CD14-positive monocyte (primary cell): ENCODE data around the gene CCDC88C. TPM values are rescaled to one million over a fixed set of nuclear protein-coding genes. Genes with fewer than 3 reads are reported as not detected.
A peak's percentile ranks its signal among the peaks of the same experiment; 100 is the strongest.

Experiments used
- DNase-seq, 3 donors: peaks; one replicate each; pipeline ENCODE4 v3.0.0-alpha.2; 2011 to 2022
- H2AFZ ChIP-seq: 2 replicates; pipeline ENCODE4 v1.6.0; 2012; ENCODE audit warnings: mild to moderate bottlenecking, low read depth, low read length, inconsistent platforms; ENCODE audit not compliant: insufficient read depth, poor library complexity, severe bottlenecking
- H3K27ac ChIP-seq, 2 donors: 1 replicate in 1 of 2; 2 replicates in 1 of 2; pipeline ENCODE4 v1.5.1; 2012 to 2013; ENCODE audit warnings: low read length in 2 of 2, control low read depth in 1 of 2, inconsistent platforms in 1 of 2, low read depth in 1 of 2, mild to moderate bottlenecking in 1 of 2
- H3K27me3 ChIP-seq, 2 donors: one replicate each; pipeline versions ENCODE4 v1.6.0 to v1.6.1; 2011 to 2013; ENCODE audit warnings: low read length in 2 of 2; ENCODE audit not compliant: control insufficient read depth in 2 of 2, insufficient read depth in 2 of 2
- H3K36me3 ChIP-seq, 2 donors: replicated peaks in 1 of 2; 1 replicate in 1 of 2; 2 replicates in 1 of 2; pipeline versions ENCODE4 v1.5.1 to v1.6.1; 2012 to 2013; ENCODE audit warnings: low read length in 2 of 2, control low read depth in 1 of 2, inconsistent platforms in 1 of 2, mild to moderate bottlenecking in 1 of 2; ENCODE audit not compliant: insufficient read depth in 2 of 2, control insufficient read depth in 1 of 2
- H3K4me1 ChIP-seq, 2 donors: 1 replicate in 1 of 2; 2 replicates in 1 of 2; pipeline versions ENCODE4 v1.5.1 to v1.6.1; 2012 to 2013; ENCODE audit warnings: low read length in 2 of 2, control low read depth in 1 of 2, inconsistent platforms in 1 of 2, mild to moderate bottlenecking in 1 of 2, moderate library complexity in 1 of 2; ENCODE audit not compliant: insufficient read depth in 2 of 2, control insufficient read depth in 1 of 2
- H3K4me2 ChIP-seq: replicated peaks from 2 replicates; pipeline ENCODE3; 2012; ENCODE audit warnings: low read length, moderate library complexity, mild to moderate bottlenecking; ENCODE audit not compliant: poor library complexity, severe bottlenecking; ENCODE audit errors: extremely low read depth
- H3K4me3 ChIP-seq, 3 experiments: fragments of 200-600 bp in 1 of 3; sonication (generic) in 1 of 3; replicated peaks in 1 of 3; 1 replicate in 2 of 3; 2 replicates in 1 of 3; pipeline ENCODE4 v1.5.1; 2011 to 2013; ENCODE audit warnings: low read length in 3 of 3, mild to moderate bottlenecking in 3 of 3, control low read depth in 2 of 3, low read depth in 2 of 3, inconsistent platforms in 1 of 3, moderate library complexity in 1 of 3
- H3K79me2 ChIP-seq: 2 replicates; pipeline ENCODE4 v1.6.0; 2012; ENCODE audit warnings: mild to moderate bottlenecking, control low read depth, inconsistent platforms, low read length, moderate library complexity; ENCODE audit not compliant: insufficient read depth
- H3K9ac ChIP-seq: 2 replicates; pipeline ENCODE4 v1.6.0; 2017; ENCODE audit warnings: low read length, mild to moderate bottlenecking; ENCODE audit not compliant: insufficient read depth, poor library complexity, severe bottlenecking
- H3K9me3 ChIP-seq, 2 donors: replicated peaks in 1 of 2; 1 replicate in 1 of 2; 2 replicates in 1 of 2; pipeline versions ENCODE4 v1.5.1 to v1.6.1; 2012 to 2013; ENCODE audit warnings: low read length in 2 of 2, control low read depth in 1 of 2; ENCODE audit not compliant: control insufficient read depth in 1 of 2, insufficient read depth in 1 of 2
- H4K20me1 ChIP-seq: 2 replicates; pipeline ENCODE4 v1.6.0; 2012; ENCODE audit warnings: mild to moderate bottlenecking, low read length, control low read depth, moderate library complexity; ENCODE audit not compliant: insufficient read depth
- H3K27ac Mint-ChIP-seq, 7 donors: one replicate each; pipeline ENCODE4 v1.8.0; 2020; ENCODE audit warnings: mild to moderate bottlenecking in 7 of 7, mixed read lengths in 7 of 7, moderate library complexity in 6 of 7, inconsistent platforms in 2 of 7
- H3K27me3 Mint-ChIP-seq, 3 donors: one replicate each; pipeline ENCODE4 v1.8.0; 2021 to 2022; ENCODE audit warnings: low read depth in 3 of 3, mild to moderate bottlenecking in 3 of 3, mixed read lengths in 3 of 3, moderate library complexity in 3 of 3, inconsistent platforms in 1 of 3
- H3K36me3 Mint-ChIP-seq, 2 donors: one replicate each; pipeline ENCODE4 v1.8.0; 2020; ENCODE audit warnings: mixed read lengths in 2 of 2, inconsistent platforms in 1 of 2, mild to moderate bottlenecking in 1 of 2
- H3K4me1 Mint-ChIP-seq: one replicate; pipeline ENCODE4 v1.8.0; 2020; ENCODE audit warnings: mild to moderate bottlenecking, mixed read lengths
- H3K4me3 Mint-ChIP-seq, 2 donors: one replicate each; pipeline ENCODE4 v1.8.0; 2020; ENCODE audit warnings: mild to moderate bottlenecking in 2 of 2, mixed read lengths in 2 of 2, moderate library complexity in 1 of 2
- H3K9me3 Mint-ChIP-seq, 7 donors: one replicate each; pipeline ENCODE4 v1.8.0; 2020 to 2022; ENCODE audit warnings: mixed read lengths in 7 of 7, mild to moderate bottlenecking in 6 of 7, moderate library complexity in 6 of 7, inconsistent platforms in 2 of 7
- WGBS: methylation state at CpG from one replicate; pipeline ENCODE4 v1.1.5; 2013; ENCODE audit warnings: missing lambda C conversion rate; ENCODE audit not compliant: insufficient coverage; 5-methylcytosine and 5-hydroxymethylcytosine counted together
- intact Hi-C, 2 donors: fragments of 100-400 bp; cut with micrococcal nuclease; formaldehyde crosslinking; loops; one replicate each; pipeline versions ENCODE4 v1.15.0 to v1.15.1; 2023
- polyA plus RNA-seq, 3 donors: library from polyadenylated mRNA; depleted of rRNA in 1 of 3; unstranded in 2 of 3; stranded (reverse) in 1 of 3; fragments of 300-500 nt in 2 of 3; fragments of >200 nt in 1 of 3; fragmentation: Illumina TruSeq in 2 of 3; gene quantifications; 1 replicate in 2 of 3; 2 replicates in 1 of 3; pipeline ENCODE4 v1.2.3, GENCODE V29; 2012 to 2021
- TF ChIP-seq, protein P1 (sequence below): fragments of 200-600 bp; IDR thresholded peaks from one replicate; pipeline ENCODE4 v1.8.0; 2022; ENCODE audit warnings: antibody characterized with exemption, mild to moderate bottlenecking

The CCDC88C gene
- polyA plus RNA-seq, 3 donors: 11.6 to 69.7 (median 12.3) TPM

DNA sequence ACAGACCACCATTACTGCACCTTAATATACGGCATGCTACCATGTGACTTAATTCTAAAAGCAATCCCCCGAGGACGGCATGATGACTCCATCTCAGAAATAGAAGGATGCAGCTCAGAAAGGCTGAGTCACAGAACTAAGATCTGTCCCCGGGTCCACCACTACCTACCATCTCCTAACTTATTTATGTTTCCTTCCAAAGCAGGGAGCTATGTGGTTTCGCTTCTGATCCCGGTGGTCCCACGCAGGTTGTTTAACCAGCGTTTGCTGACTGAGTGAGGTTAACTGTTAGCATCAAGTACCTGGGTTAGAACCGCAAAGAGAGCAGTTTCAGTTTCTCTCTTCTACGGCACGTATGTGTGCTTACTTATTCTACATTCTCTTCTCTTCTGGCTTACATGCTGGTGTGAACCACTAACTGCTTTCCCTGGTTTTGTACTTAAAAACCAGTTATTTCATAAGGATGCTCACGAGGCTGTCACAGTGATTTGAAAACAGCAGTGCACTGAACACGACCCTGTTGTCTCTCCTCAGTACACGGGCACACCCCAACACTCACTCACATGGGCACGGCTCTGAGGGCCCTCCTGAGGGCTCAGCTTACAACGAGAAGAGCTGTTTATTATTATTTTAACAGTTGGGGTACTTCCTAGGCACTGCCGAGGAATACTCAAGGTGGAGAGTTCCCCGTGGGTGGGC lies 66.7 kb downstream of the CCDC88C start:
- H3K4me3 ChIP-seq: peak overlapping the region; percentile 20 to 64 (median 27)
- H2AFZ ChIP-seq: peak overlapping the region; percentile 27
- H3K4me2 ChIP-seq: peak overlapping the region; percentile 64
- no peaks in the 10 kb centered on the region for H3K9me3 ChIP-seq
- H3K4me3 Mint-ChIP-seq: peak overlapping the region; percentile 79 to 92
- H3K9me3 Mint-ChIP-seq: peaks cover 0 to 1% (median 0%) of the 10 kb centered on the region in 7 donors
- H3K4me1 Mint-ChIP-seq: peaks cover 84% of the 10 kb centered on the region
- DNase-seq: peak in 2 of 3 donors; percentile 22 to 34
- TF ChIP-seq, protein P1, sequence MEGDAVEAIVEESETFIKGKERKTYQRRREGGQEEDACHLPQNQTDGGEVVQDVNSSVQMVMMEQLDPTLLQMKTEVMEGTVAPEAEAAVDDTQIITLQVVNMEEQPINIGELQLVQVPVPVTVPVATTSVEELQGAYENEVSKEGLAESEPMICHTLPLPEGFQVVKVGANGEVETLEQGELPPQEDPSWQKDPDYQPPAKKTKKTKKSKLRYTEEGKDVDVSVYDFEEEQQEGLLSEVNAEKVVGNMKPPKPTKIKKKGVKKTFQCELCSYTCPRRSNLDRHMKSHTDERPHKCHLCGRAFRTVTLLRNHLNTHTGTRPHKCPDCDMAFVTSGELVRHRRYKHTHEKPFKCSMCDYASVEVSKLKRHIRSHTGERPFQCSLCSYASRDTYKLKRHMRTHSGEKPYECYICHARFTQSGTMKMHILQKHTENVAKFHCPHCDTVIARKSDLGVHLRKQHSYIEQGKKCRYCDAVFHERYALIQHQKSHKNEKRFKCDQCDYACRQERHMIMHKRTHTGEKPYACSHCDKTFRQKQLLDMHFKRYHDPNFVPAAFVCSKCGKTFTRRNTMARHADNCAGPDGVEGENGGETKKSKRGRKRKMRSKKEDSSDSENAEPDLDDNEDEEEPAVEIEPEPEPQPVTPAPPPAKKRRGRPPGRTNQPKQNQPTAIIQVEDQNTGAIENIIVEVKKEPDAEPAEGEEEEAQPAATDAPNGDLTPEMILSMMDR: no peak
- 27% methylated on average over 14 of the region's 18 CpGs for WGBS
- H3K4me1 ChIP-seq: peaks cover 53 to 67% of the 10 kb centered on the region in 2 donors
- H3K27me3 ChIP-seq: no peaks in the 10 kb centered on the region
- H3K27ac ChIP-seq: peak overlapping the region; percentile 21 to 58
- no peak overlapping the region for H3K9ac ChIP-seq
- peaks cover 28 to 34% of the 10 kb centered on the region in 2 donors for H3K36me3 ChIP-seq
- H3K27me3 Mint-ChIP-seq: no peaks in the 10 kb centered on the region
- peaks cover 56 to 58% of the 10 kb centered on the region in 2 donors for H3K36me3 Mint-ChIP-seq
- H4K20me1 ChIP-seq: peaks cover 86% of the 10 kb centered on the region
- peak overlapping the region; percentile 62 to 90 (median 78) for H3K27ac Mint-ChIP-seq
- H3K79me2 ChIP-seq: peaks cover 97% of the 10 kb centered on the region
- intact Hi-C loops: no loop called here

DNA sequence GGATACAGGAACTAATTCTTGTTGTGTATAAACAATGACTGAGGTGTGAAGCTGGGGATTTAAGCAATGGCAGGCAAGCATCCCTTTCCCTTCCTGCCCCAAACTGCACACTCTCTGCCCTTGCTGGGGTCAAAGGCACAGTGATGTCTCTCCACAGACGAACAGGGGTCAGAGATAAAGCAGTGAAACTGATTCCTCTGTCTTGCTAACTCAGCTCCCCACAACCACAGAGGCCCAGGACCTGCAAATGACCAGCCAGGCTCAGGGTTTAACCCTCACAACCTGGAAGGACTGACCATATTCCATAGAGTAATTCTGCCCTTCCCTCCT lies 67.2 kb downstream of the CCDC88C start:
- peaks cover 52 to 58% of the 10 kb centered on the region in 2 donors for H3K36me3 Mint-ChIP-seq

More for the DNA sequence above, 67.2 kb downstream of the CCDC88C start:
- Mint-ChIP-seq H3K27ac (peak overlapping the region; percentile 62 to 90 (median 78)), H3K4me1 (peaks cover 84% of the 10 kb centered on the region), H3K9me3 (peaks cover 0 to 1% (median 0%) of the 10 kb centered on the region in 7 donors), H3K4me3 (peak overlapping the region in 1 of 2 donors; percentile 79), H3K27me3 (no peaks in the 10 kb centered on the region)
- peaks cover 48 to 63% of the 10 kb centered on the region in 2 donors for H3K4me1 ChIP-seq
- intact Hi-C loops: no loop called here
- H3K79me2 ChIP-seq: peaks cover 97% of the 10 kb centered on the region
- H3K27me3 ChIP-seq: no peaks in the 10 kb centered on the region
- no peaks in the 10 kb centered on the region for H3K9me3 ChIP-seq
- no peak overlapping the region for H2AFZ ChIP-seq
- H3K4me2 ChIP-seq: peak overlapping the region; percentile 64
- H4K20me1 ChIP-seq: peaks cover 91% of the 10 kb centered on the region
- H3K9ac ChIP-seq: no peak overlapping the region
- peaks cover 28 to 29% of the 10 kb centered on the region in 2 donors for H3K36me3 ChIP-seq
- 60% methylated on average over 1 of the region's 1 CpG for WGBS
- H3K4me3 ChIP-seq: peak overlapping the region in 1 of 3 experiments; percentile 64
- peak overlapping the region; percentile 5 to 58 for H3K27ac ChIP-seq
- DNase-seq: no peak
- TF ChIP-seq, protein P1: no peak
